GM20000 (cell line): Measurements from ENCODE around the gene ELL2.

ENCODE experiments used
- DNase-seq: peaks from one replicate; pipeline ENCODE4 v3.0.0; 2012; ENCODE audit warnings: low spot score
- TF ChIP-seq, protein P1 (sequence below): IDR thresholded peaks from 2 replicates; pipeline ENCODE4 v1.5.1; 2012; ENCODE audit warnings: mild to moderate bottlenecking, control low read depth; ENCODE audit errors: extremely low read depth, missing control alignments

Gene ELL2

DNA sequence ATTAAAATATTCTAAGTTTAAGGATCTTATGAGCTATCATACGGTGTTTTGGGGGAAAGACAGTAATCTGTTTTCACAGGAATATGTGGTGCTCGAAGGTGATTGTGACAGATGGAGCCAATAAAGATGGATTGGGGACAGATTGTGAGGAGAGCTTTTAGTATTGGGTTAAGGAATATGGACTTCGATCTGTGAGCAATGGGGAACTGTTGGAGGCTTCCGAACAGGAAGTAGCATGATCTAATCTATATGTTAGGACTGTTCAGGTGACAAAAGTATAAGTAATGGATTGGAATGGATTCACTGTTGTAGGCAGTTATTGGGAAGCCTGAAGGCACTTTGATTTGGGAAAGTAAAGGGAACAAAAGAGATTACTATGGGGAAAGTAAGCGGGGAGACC is 7.4 kb upstream of the ELL2 start:
- TF ChIP-seq, protein P1, sequence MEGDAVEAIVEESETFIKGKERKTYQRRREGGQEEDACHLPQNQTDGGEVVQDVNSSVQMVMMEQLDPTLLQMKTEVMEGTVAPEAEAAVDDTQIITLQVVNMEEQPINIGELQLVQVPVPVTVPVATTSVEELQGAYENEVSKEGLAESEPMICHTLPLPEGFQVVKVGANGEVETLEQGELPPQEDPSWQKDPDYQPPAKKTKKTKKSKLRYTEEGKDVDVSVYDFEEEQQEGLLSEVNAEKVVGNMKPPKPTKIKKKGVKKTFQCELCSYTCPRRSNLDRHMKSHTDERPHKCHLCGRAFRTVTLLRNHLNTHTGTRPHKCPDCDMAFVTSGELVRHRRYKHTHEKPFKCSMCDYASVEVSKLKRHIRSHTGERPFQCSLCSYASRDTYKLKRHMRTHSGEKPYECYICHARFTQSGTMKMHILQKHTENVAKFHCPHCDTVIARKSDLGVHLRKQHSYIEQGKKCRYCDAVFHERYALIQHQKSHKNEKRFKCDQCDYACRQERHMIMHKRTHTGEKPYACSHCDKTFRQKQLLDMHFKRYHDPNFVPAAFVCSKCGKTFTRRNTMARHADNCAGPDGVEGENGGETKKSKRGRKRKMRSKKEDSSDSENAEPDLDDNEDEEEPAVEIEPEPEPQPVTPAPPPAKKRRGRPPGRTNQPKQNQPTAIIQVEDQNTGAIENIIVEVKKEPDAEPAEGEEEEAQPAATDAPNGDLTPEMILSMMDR = no peak
- DNase-seq = no peak

DNA sequence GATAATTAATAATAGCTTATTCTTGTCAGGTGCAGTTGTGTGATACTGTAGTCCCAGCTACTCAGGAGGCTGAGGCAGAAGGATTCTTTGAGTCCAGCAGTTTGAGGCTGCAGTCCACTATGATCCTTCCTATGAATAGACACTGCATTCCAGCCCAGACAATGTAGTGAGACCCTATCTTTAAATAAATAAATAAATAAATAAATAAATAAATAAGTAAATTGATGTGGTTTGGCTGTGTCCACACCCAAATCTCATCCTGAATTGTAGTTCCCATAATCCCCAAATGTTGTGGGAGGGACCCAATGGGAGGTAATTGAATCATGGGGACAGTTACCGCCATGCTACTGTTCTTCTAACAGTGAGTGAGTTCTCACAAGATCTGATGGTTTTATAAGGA is 5.6 kb upstream of the ELL2 start:
- no peak for DNase-seq

GRCh38 chr5:95966005-95966404 is 4.4 kb upstream of the ELL2 start:
- TF ChIP-seq, protein P1 = no peak
- no peak for DNase-seq

More for the DNA sequence above, 5.6 kb upstream of the ELL2 start:
- TF ChIP-seq, protein P1 = no peak

- DNase-seq = no peak
- TF ChIP-seq, protein P1 = no peak
These were observed 2.2 kb upstream of the ELL2 start for GRCh38 chr5:95963650-95964410.

- DNase-seq = no peak
- TF ChIP-seq, protein P1 = no peak
These were observed 1.1 kb upstream of the ELL2 start for GRCh38 chr5:95962785-95963184.

DNA sequence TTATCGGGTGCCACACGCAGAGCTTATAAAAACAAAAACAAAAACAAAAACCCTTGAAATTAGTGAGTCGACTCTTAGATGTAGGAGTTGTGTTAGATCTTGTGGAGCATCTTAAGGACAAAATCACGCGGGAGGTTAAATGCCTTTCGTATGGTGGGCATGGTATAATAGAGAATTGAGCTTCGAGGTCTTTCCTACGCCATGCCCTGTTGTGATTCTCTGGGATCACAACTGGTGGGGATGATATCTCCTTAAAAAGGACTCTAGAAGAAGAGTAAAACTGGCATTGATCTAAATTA is 773 bp upstream of the ELL2 start:
- no peak for DNase-seq
- TF ChIP-seq, protein P1 = no peak

DNA sequence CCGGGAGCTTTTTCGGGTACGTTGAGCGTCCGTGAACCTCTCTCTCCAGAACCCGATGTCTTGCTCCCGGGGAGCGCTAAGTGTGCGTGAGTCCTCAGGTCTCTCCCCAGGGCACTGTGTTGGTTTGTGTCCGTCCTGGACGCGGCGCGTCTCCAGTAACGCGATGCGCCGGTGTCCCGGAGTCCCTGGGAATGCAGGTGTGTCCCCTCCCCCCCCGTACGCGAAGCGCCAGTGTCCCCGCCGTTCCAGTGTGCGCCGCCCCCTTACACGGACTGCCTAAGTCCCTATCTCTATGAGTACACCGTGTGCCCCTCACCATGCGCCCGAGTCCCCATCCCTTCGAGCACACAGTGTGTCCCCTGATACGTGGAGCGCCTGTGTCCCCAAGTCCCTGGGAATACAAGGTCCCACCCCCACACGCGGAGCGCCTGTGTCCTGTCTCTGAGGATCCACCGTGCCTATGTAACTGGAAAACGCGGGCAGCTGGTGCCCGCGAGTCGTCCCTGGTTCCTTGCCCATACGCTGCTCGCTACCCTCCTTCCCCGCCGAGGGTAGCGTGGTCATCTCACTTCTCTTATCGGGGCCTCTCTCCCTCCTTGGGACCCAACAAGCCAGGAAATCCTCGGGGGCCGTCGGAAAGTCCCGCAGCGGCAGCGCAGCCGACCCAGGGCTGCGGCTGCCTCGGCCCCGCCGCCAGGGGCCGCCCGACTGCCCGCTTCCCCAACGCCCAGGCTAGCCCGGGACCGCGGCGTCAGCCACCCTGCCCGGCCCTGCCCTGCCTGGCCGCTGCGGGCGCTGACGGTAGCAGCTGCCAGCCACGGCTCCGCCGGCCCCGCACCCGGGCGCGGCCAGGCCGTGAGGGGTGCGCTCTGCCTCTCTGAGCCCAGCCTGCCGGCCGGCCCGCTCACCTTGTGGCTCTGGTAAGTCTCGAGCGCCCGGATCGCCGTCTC is 709 bp downstream of the ELL2 start:
- DNase-seq = peak; percentile 86
- TF ChIP-seq, protein P1 = peak; percentile 87
